DOHH2 (cell line): ENCODE results near the gene FAF2.

ENCODE experiments used
- H3F3A ChIP-seq: fragments of 200-600 bp; sonication (generic), shearing (Covaris generic); 2 replicates; pipeline ENCODE4 v1.6.0; 2016; ENCODE audit warnings: antibody characterized with exemption, mild to moderate bottlenecking; ENCODE audit not compliant: control insufficient read depth, insufficient read depth
- H3K27ac ChIP-seq: fragments of 200-600 bp; sonication (generic); 2 replicates; pipeline ENCODE4 v1.5.1; 2014; ENCODE audit warnings: low read depth, mild to moderate bottlenecking, low read length, moderate library complexity
- H3K27me3 ChIP-seq: fragments of 200-600 bp; sonication (generic); 2 replicates; pipeline ENCODE4 v1.6.1; 2014; ENCODE audit warnings: mild to moderate bottlenecking, low read length, mixed read lengths; ENCODE audit not compliant: control insufficient read depth
- H3K36me3 ChIP-seq: fragments of 200-600 bp; sonication (generic); 2 replicates; pipeline ENCODE4 v1.6.1; 2014; ENCODE audit warnings: mild to moderate bottlenecking, low read length, moderate library complexity, mixed read lengths; ENCODE audit not compliant: control insufficient read depth
- H3K4me1 ChIP-seq: fragments of 200-600 bp; sonication (generic); 2 replicates; pipeline ENCODE4 v1.6.1; 2014; ENCODE audit warnings: mild to moderate bottlenecking, low read length, mixed read lengths; ENCODE audit not compliant: control insufficient read depth
- H3K4me2 ChIP-seq: fragments of 200-600 bp; sonication (generic); 2 replicates; pipeline ENCODE4 v1.6.0; 2014; ENCODE audit warnings: mild to moderate bottlenecking, low read length, moderate library complexity
- H3K4me3 ChIP-seq: fragments of 200-600 bp; sonication (generic); 2 replicates; pipeline ENCODE4 v1.5.1; 2014; ENCODE audit warnings: mild to moderate bottlenecking, low read length, mixed read lengths
- H3K79me2 ChIP-seq: fragments of 200-600 bp; sonication (generic); 2 replicates; pipeline ENCODE4 v1.6.1; 2014; ENCODE audit warnings: mild to moderate bottlenecking, low read length, mixed read lengths; ENCODE audit not compliant: control insufficient read depth
- H3K9me2 ChIP-seq: fragments of 200-600 bp; sonication (generic); replicated peaks from 2 replicates; pipeline ENCODE4 v1.6.1; 2014; ENCODE audit warnings: mild to moderate bottlenecking, low read length, mixed read lengths; ENCODE audit not compliant: control insufficient read depth
- H3K9me3 ChIP-seq: fragments of 200-600 bp; sonication (generic); 2 replicates; pipeline ENCODE4 v1.6.1; 2014; ENCODE audit warnings: antibody characterized with exemption, low read length, mixed read lengths; ENCODE audit not compliant: control insufficient read depth, insufficient read depth
- H4K20me1 ChIP-seq: fragments of 200-600 bp; sonication (generic); 2 replicates; pipeline ENCODE4 v1.6.0; 2014; ENCODE audit warnings: low read depth, mild to moderate bottlenecking, antibody characterized with exemption, low read length, moderate library complexity; ENCODE audit not compliant: control insufficient read depth, insufficient read depth
- CTCF ChIP-seq: fragments of 200-600 bp; sonication (generic); IDR thresholded peaks from one replicate; pipeline ENCODE4 v1.5.1; 2014; ENCODE audit warnings: antibody characterized with exemption, mild to moderate bottlenecking, low read depth, low read length; ENCODE audit not compliant: poor library complexity, severe bottlenecking
- EZH2phosphoT487 ChIP-seq: fragments of 200-600 bp; sonication (generic); IDR thresholded peaks from 2 replicates; pipeline ENCODE4 v1.6.1; 2017; ENCODE audit warnings: borderline replicate concordance, mild to moderate bottlenecking, antibody characterized with exemption, low read length, moderate library complexity, mixed read lengths

The FAF2 gene

GRCh38 chr5:176542596-176543427 is 94.6 kb downstream of the FAF2 start:
- TF ChIP-seq CTCF (no peak), EZH2phosphoT487 (no peak)
- Histone ChIP-seq H3K4me2 (peak overlapping the region; percentile 96), H3K4me3 (peak overlapping the region; percentile 84), H3K27me3 (no peaks in the 10 kb centered on the region), H3K9me2 (no peaks in the 10 kb centered on the region), H3K79me2 (peaks cover 13% of the 10 kb centered on the region), H3K4me1 (peaks cover 61% of the 10 kb centered on the region), H3K27ac (peak overlapping the region; percentile 68), H3K36me3 (no peaks in the 10 kb centered on the region; the same call in 1 of the 2 replicates), H3F3A (peaks cover 19% of the 10 kb centered on the region), H3K9me3 (no peaks in the 10 kb centered on the region), H4K20me1 (no peaks in the 10 kb centered on the region)

- Histone ChIP-seq H3F3A (peaks cover 15% of the 10 kb centered on the region), H3K9me2 (no peaks in the 10 kb centered on the region), H3K36me3 (no peaks in the 10 kb centered on the region; the same call in 1 of the 2 replicates), H3K4me2 (peak overlapping the region; percentile 96), H3K4me1 (peaks cover 55% of the 10 kb centered on the region), H3K79me2 (peaks cover 13% of the 10 kb centered on the region), H3K4me3 (peak overlapping the region; percentile 80), H3K27ac (peak overlapping the region; percentile 68), H3K27me3 (no peaks in the 10 kb centered on the region), H3K9me3 (no peaks in the 10 kb centered on the region), H4K20me1 (no peaks in the 10 kb centered on the region)
- no peak for TF ChIP-seq EZH2phosphoT487
- no peak for TF ChIP-seq CTCF
Measured at GRCh38 chr5:176543428-176544182, 95.4 kb downstream of the FAF2 start.

- TF ChIP-seq CTCF (no peak), EZH2phosphoT487 (no peak)
- Histone ChIP-seq H3K27ac (no peak overlapping the region), H3K9me2 (no peaks in the 10 kb centered on the region), H3K4me1 (peaks cover 55% of the 10 kb centered on the region), H3K4me2 (peak overlapping the region; percentile 96), H3F3A (peaks cover 10% of the 10 kb centered on the region), H3K27me3 (no peaks in the 10 kb centered on the region), H3K36me3 (no peaks in the 10 kb centered on the region; the same call in 1 of the 2 replicates), H3K4me3 (no peak overlapping the region), H4K20me1 (no peaks in the 10 kb centered on the region), H3K79me2 (peaks cover 13% of the 10 kb centered on the region), H3K9me3 (no peaks in the 10 kb centered on the region)
Measured at GRCh38 chr5:176545388-176545736, 97.2 kb downstream of the FAF2 start.
